Measurements from ENCODE around the gene SRGAP3.

DNA sequence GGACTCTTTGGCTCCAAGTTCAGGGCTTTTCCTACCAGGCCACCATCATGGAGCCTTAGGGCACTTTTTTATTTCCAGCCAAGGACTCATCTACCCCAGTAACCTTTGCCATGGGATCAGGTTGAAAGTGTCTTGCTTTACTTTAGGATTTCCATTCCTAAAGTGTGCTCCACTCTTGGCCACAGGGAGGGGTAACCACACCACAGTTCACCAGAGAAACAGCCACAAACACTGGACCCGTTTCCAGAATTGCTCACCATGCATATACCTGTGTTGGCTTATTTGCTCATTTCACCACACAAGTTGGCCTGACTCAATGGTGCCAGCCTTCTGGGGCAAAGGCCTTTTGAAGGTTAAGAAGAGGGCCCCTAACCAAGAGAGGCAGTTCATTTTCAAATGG is 215.6 kb downstream of the SRGAP3 start:
- TF ChIP-seq, protein P1, sequence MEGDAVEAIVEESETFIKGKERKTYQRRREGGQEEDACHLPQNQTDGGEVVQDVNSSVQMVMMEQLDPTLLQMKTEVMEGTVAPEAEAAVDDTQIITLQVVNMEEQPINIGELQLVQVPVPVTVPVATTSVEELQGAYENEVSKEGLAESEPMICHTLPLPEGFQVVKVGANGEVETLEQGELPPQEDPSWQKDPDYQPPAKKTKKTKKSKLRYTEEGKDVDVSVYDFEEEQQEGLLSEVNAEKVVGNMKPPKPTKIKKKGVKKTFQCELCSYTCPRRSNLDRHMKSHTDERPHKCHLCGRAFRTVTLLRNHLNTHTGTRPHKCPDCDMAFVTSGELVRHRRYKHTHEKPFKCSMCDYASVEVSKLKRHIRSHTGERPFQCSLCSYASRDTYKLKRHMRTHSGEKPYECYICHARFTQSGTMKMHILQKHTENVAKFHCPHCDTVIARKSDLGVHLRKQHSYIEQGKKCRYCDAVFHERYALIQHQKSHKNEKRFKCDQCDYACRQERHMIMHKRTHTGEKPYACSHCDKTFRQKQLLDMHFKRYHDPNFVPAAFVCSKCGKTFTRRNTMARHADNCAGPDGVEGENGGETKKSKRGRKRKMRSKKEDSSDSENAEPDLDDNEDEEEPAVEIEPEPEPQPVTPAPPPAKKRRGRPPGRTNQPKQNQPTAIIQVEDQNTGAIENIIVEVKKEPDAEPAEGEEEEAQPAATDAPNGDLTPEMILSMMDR (IDR thresholded peaks at IDR 0.05): no peak
- no peak for TF ChIP-seq POLR2A (IDR thresholded peaks at IDR 0.05)

Data from uterus (tissue), 2 donors.